Activated CD8-positive, alpha-beta memory T cell treated with anti-CD3 and anti-CD28 coated beads, Interleukin-2, amount 50 U/mL, for 1 hour (primary cell): ENCODE results near the gene MPRIP.

Experiments used
- DNase-seq: peaks from one replicate; pipeline ENCODE4 v3.0.0-alpha.2; 2020; ENCODE audit errors: extremely low read depth

MPRIP gene

GRCh38 chr17:17066021-17066420 lies 23.8 kb downstream of the MPRIP start:
- DNase-seq = no peak

DNA sequence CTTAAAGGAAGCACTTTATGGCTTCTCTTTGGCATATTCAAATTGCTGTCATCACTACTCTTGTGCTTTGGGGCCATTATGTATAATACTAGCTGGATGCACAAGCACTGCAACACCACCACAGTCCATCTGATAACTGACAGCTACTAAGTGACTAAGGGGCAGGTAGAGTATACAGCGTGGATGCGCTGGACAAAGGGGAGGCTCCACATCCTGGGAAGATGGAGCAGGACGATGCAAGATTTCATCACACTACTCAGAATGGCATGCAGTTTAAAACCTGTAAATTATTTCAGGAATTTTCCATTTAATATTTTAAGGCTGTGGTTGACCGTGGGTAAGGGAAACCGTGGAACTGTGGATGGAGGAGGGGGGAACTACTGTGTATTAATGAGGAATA lies 25.0 kb downstream of the MPRIP start:
- no peak for DNase-seq

GRCh38 chr17:17069849-17070248 lies 27.6 kb downstream of the MPRIP start:
- DNase-seq = no peak

DNA sequence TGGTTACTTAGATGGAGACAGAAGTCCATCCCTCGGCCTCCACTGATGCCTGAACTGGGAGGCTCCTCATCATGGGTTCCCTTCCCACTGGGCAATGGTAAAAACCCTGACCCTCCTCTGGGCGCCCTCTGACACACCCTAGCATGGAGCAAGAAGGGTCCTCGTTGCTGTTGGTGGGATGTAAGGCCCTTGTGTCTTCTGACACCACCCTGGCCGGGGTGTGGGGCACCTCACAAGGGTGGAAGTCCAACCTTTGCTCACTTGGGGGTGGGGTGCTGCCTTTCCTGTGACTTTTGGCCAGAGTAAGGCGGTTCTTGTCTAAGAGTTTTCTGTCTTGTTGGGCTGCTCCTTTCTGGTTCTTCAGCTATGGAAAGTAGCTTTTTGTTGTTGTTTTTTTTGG lies 28.7 kb downstream of the MPRIP start:
- DNase-seq = no peak

DNA sequence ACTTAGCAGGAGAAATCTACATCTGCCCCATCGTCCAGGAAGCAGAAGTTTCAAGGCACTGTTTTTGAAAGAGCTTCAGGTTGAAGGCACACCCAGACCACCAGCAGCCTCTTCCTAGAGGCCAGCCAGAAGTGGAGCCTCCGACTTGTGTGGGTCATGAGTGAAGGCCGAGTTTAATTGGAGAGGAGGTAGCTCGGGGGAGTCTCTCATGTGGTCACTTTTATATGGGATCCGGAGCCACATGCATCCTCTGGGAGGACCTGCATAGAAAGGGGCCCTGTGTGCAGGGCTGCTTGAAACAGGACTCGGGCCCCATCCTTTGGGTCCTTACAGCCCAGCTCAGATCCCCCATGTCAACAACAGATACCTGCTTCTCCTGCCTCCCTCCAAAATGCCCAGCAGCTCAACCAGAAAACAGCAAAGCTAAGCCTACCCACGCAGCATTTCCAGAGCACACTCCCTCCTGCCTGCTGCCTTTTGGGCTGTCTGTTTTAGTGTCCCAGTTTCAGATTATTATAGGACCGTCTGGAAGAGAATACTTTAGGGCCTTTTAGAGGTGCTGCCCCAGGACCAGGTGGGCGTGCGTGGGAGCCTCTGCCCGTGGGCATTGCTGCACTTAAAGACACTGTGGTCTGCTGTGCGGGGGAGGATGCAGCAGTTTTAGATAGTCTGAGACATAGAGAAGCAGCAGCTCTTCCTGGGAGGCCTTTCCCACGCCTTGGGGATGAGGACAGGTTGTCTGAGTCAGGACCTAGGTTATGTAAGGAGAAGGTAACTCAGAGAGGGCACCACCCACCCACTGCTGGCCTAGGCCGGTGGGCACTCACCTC lies 29.5 kb downstream of the MPRIP start:
- DNase-seq = no peak

GRCh38 chr17:17072546-17072945 lies 30.3 kb downstream of the MPRIP start:
- DNase-seq = no peak

DNA sequence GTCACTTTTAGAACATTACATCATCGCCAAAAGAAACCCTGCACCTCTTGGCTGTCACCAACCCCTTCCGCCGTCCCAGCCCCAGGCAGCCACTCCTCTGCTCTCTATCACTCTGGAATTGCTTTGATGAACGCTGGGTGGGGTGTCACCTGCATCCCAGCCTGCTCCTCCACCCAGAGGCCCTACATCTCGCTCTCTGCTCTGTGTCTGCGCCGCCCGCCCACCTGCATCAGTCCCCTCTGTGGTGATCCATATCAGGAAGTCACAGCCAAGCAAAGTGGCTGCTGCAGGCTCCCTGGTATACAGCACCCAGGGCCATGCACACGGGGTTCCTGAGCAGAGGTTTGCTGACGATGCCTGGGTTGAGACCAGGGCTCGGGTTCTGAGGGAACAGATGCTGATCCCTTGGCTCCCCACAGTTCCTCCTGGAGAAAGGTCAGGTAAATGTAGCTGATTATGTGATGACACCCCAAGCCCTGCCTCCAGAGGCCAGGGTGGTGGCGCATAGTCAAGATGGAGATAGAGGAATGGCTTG lies 30.8 kb downstream of the MPRIP start:
- DNase-seq = no peak

- DNase-seq = no peak
Measured at GRCh38 chr17:17073581-17074403, 31.5 kb downstream of the MPRIP start.

DNA sequence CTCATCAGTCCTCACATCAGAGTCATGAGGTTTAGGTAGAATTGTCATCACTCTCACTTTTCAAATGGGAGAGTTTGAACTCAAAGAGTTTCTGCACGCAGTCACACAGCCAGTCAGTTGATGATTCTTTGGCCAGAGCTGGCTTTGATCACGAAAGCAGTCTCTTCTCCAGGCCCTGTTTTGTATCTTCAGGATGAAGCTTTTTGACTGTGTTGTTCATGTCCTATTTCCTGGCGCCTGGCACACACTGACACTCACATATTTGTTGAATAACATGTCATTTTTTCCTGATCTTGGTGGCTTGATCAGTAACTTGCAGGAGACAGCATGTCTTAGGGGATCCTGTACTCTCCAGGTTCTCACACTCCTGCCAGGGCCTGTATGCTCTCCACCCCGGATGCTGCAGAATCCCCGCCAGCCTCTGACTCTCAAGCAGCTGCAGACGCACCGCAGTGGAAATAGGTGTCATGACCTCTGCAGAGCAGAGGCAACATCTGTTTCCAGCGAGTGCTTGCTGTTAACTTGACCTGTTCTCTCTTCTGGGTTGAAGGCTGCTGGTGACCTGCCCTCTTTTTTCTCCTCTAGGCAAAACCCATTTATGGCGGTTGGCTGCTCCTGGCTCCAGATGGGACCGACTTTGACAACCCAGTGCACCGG lies 33.0 kb downstream of the MPRIP start:
- no peak for DNase-seq

GRCh38 chr17:17076066-17076465 lies 33.8 kb downstream of the MPRIP start:
- no peak for DNase-seq

DNA sequence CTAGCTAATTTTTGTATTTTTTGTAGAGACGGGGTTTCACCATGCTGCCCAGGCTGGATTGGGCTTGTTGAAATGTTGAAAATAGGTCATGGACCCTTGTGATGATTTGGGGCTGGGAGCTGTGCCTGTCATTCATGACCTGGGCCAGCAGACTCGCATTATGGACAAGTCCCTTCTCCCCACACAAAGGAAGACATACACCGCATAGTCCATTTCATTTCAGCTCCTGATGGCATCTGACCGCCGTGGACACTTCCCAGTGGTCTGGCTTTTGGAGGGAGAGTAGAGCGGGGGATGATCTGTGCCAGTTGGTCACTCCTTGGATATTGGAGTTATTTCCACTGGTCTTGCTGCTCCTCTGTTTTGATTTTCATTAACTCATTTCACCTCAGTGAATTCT lies 34.8 kb downstream of the MPRIP start:
- no peak for DNase-seq

DNA sequence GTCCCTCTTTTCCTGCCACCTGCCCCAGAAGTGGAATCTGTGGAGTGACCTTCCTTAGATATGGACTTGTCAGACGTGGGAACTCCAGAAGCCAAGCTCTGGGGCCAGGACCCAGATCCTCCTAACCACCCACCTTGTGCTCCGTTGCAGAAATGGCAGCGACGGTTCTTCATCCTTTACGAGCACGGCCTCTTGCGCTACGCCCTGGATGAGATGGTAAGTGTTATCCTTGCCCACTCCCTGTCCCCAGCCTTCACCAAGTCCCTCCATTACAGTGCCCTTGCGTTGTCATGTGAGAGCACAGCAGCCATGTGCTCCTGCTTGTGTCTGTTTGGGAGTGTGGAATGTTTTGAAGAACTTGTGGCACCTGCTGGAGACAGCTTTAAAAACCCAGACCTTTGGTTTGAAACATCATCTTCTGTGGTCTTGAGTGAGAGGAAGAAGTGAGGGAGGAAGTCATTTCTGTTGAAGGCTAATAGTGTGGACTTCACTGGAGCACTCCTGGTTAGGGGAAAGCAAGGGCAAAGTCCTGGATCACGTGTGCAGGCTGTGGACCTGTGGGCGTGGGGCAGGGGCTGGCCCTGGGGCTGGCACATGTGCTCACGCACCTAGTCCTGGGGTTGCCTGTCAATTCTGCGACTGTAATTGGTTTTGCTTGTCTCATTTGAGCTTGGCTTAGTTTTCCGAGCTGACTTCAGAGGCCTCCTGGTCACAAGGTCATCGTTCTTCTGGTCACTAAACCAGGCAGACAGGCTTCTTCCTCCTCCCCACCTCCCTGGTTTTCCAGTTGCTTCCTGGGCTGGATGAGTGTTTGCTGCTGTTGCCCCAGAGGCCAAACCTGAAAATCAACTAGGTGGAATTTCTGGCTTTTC lies 35.8 kb downstream of the MPRIP start:
- DNase-seq = no peak

DNA sequence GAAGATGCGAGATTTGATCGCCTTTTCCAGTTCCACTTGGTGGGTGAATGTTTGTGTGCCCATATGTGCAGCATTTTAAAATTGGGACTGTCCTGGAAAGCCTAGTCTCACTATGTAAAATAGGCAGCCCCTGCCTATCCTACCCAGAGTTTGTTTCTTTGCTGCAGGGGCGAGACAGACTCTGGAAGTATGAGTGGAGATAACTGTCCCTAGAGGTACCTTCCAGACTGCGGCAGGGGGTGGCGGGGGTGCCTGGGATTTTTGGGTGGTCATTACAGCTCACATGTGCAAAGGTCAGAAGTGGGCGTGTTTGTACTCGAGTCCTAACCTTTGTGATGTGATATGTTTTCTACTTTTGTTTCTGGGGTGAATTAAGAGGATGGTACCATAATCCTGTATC lies 36.6 kb downstream of the MPRIP start:
- DNase-seq = no peak

GRCh38 chr17:17079336-17079735 lies 37.1 kb downstream of the MPRIP start:
- no peak for DNase-seq

GRCh38 chr17:17079761-17080160 lies 37.5 kb downstream of the MPRIP start:
- DNase-seq = no peak

DNA sequence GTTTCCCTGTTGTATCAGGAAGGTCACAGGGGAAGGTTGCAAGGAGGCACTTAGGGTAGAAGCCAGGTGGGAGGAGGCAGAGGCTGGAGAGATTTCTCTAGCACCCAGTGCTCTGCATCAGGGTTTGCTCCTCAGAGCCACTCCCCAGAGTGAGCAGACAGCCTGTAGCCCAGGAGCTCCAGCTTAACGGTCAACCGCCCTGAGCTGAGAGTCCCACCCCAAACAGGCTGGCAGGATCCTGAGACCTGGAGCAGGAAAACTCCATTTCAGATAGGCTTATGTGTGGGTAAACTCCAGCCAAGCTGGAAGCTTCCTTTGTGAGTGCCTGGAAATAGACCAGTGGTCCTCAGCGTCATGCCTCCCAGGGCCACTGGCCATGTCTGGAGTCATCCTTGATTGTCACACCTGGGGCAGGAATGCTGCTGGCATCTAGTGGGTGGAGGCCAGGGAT lies 37.9 kb downstream of the MPRIP start:
- no peak for DNase-seq

DNA sequence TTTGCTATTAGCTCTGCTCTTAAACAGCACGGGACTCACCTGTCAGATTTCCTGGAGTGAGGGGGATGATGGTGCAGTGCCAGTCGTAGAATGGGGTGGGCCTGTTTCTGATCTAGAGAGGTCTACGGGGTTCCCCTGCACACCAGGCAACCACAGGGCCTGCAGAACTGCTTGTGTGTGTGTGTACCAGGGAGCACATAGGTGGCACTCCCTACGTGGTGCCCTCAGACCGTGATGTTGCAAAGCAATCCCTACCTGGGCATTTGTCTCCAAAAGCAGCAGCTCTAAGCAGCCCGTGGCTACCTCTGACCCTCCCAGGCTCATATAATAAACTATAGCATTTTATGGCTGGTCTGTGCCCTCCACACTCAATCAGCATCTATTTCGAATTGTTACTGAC lies 38.5 kb downstream of the MPRIP start:
- DNase-seq = no peak

- DNase-seq = no peak
Measured at GRCh38 chr17:17081304-17081940, 39.2 kb downstream of the MPRIP start.

DNA sequence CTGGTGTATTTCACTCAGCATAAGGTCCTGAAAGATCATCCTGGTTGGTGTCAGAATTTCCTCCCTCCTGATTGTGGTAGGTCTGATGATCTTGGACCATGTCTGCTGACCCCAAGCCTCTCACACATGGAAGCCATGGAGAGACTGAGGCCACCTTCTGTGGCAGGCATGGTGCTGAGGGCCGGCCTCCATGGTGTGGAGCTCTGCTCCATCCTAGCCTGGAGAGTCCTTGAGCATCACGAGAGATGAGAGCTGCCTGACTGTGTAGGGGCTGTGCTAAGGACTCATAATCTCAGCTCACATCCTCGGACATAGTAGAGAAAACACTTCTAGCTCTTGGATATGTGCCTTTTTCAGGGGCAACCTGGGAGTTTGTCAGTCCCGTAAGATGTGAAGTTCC lies 40.6 kb downstream of the MPRIP start:
- DNase-seq = no peak

DNA sequence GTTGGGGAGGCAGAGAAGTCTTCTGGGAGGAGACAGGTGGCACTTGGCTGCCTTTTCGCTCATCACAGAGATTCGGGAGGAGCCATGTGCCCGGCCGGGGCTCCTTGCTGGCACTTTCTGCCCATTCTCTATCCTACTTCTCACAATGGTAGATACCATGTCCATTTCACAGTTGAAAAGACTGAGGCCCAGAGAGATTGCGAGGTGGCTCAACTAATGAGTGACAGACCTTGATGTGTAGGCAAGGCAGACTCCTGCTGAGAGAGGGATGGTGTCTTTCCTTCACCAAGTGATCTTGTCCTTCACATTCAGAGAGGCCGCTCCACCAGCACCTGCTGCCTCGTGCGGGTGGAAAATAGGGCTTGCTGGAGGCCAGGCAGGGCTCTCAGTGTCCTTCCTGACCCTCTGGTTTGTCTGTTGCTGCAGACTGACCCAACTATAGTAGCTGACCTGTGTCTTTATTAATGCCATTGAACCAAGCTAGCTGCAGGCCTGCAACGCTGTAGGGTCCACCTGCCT lies 42.1 kb downstream of the MPRIP start:
- no peak for DNase-seq

GRCh38 chr17:17084941-17085340 lies 42.7 kb downstream of the MPRIP start:
- DNase-seq = no peak
